Measurements from ENCODE around the gene GALNT10. TPM values are rescaled to one million over a fixed set of nuclear protein-coding genes. Genes with fewer than 3 reads are reported as not detected.

GALNT10 gene
- total and polyA plus RNA-seq, 2 of the 4 experiments (the other 2 are of a cell fraction), result 46.2 to 67.0 TPM

GRCh38 chr5:154421868-154422267, 231.3 kb downstream of the GALNT10 start:
- no peaks in the 10 kb centered on the region for H4K20me1 ChIP-seq (ENCODE audit: insufficient read depth, low read length)
- H3K4ac ChIP-seq (ENCODE audit: low read depth, low read length), result no peak overlapping the region
- no peak overlapping the region for H2AFZ ChIP-seq (replicated peaks; ENCODE audit: low read length, poor library complexity)
- ATAC-seq (ENCODE audit: low read depth) (peak; percentile 46; the same call in 1 of the 2 replicates), DNase-seq (peak; percentile 14)
- H3K9me1 ChIP-seq (ENCODE audit: insufficient read depth, low read length), result no peaks in the 10 kb centered on the region; the same call in 1 of the 2 replicates
- intact Hi-C loops (cut with micrococcal nuclease), result no loop called here
- H3K4me1 ChIP-seq (ENCODE audit: control insufficient read depth, insufficient read depth, low read length), result no peaks in the 10 kb centered on the region
- no peak overlapping the region for H3K18ac ChIP-seq (ENCODE audit: low read depth, low read length)
- H3K79me1 ChIP-seq (ENCODE audit: low read depth in 1 of 2, low read length in 2 of 2), result peaks cover 0 to 2% of the 10 kb centered on the region in 2 experiments; a peak in 1 of 4 replicates
- dilution Hi-C loops (cut with HindIII; ENCODE audit: low sequenced_read_pairs, unreplicated experiment), result no loop called here
- WGBS, 2 experiments (ENCODE audit: extremely low coverage in 2 of 2, insufficient read length in 1 of 2), result 56% methylated on average over 1 of the region's 1 CpG; no CpG with 5 or more reads in 1 of the 2 experiments
- no TSS peak for BruUV-seq (replicated peaks)
- no peak overlapping the region for H4K5ac ChIP-seq (ENCODE audit: low read depth, low read length)
- H2BK120ac ChIP-seq (ENCODE audit: low read depth, low read length), result no peak overlapping the region
- H2AK9ac ChIP-seq (replicated peaks; ENCODE audit: low read depth, low read length, poor library complexity), result no peak overlapping the region
- H3K4me2 ChIP-seq (ENCODE audit: low read depth, low read length), result no peak overlapping the region
- TF ChIP-seq SMC3 (IDR thresholded peaks at IDR 0.05; ENCODE audit: low read depth, low read length) (peak; percentile 17; the same call in 1 of the 2 replicates), MAFK (IDR thresholded peaks at IDR 0.05; ENCODE audit: low read depth, low read length) (no peak), RAD21 (IDR thresholded peaks at IDR 0.05; ENCODE audit: low read length) (peak; percentile 44), USF2 (IDR thresholded peaks at IDR 0.05; ENCODE audit: low read depth, low read length) (no peak), FOS (IDR thresholded peaks at IDR 0.05; ENCODE audit: low read depth, low read length) (no peak), CEBPB (IDR thresholded peaks at IDR 0.05; ENCODE audit: low read depth, low read length) (no peak), MXI1 (IDR thresholded peaks at IDR 0.05; ENCODE audit: borderline replicate concordance, low read depth, low read length) (no peak), CTCF (conservative IDR thresholded peaks at IDR 0.05; ENCODE audit: low read depth, low read length) (peak; percentile 41), BHLHE40 (IDR thresholded peaks at IDR 0.05; ENCODE audit: low read depth, low read length) (no peak), POLR2A (IDR thresholded peaks at IDR 0.05; ENCODE audit: low read depth, low read length) (no peak), CHD1 (IDR thresholded peaks at IDR 0.05; ENCODE audit: low read depth, low read length) (no peak), MAZ (IDR thresholded peaks at IDR 0.05; ENCODE audit: borderline replicate concordance, low read depth, low read length) (no peak), NFE2L2 (IDR thresholded peaks at IDR 0.05; ENCODE audit: low read depth, low read length) (no peak), RFX5 (IDR thresholded peaks at IDR 0.05; ENCODE audit: low read depth, low read length) (no peak), RCOR1 (IDR thresholded peaks at IDR 0.05; ENCODE audit: insufficient replicate concordance, low read length) (no peak)
- TF ChIP-seq, protein P1, sequence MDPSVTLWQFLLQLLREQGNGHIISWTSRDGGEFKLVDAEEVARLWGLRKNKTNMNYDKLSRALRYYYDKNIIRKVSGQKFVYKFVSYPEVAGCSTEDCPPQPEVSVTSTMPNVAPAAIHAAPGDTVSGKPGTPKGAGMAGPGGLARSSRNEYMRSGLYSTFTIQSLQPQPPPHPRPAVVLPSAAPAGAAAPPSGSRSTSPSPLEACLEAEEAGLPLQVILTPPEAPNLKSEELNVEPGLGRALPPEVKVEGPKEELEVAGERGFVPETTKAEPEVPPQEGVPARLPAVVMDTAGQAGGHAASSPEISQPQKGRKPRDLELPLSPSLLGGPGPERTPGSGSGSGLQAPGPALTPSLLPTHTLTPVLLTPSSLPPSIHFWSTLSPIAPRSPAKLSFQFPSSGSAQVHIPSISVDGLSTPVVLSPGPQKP (IDR thresholded peaks at IDR 0.05; ENCODE audit: borderline replicate concordance, low read depth, low read length), result no peak
- no peak overlapping the region for H2BK20ac ChIP-seq (ENCODE audit: low read depth, low read length)
- no peak overlapping the region for H3K14ac ChIP-seq (replicated peaks; ENCODE audit: low read depth, low read length)
- CTCF ChIA-PET, result interaction anchor here (0.6 to 1.0 kb wide), 4 partner anchors 10 to 212 kb away, joined by 3 to 5 read pairs (median 3); no protein-coding TSS in a partner anchor
- no peaks in the 10 kb centered on the region for H3K9me3 ChIP-seq (ENCODE audit: control insufficient read depth, insufficient read depth, low read length)
- H3K27ac ChIP-seq (ENCODE audit: insufficient read depth, low read length), result no peak overlapping the region
- H2AK5ac ChIP-seq (ENCODE audit: low read depth, low read length), result no peak overlapping the region
- no peak overlapping the region for H4K8ac ChIP-seq (ENCODE audit: low read depth in 2 of 2, low read length in 2 of 2)
- no peak overlapping the region for H3K9ac ChIP-seq (ENCODE audit: low read depth, low read length)
- no peak overlapping the region for H3K56ac ChIP-seq (ENCODE audit: extremely low read depth, insufficient read depth, low read length)
- H2BK5ac ChIP-seq (ENCODE audit: low read depth, low read length, poor library complexity, severe bottlenecking), result no peak overlapping the region
- H3K36me3 ChIP-seq (ENCODE audit: control insufficient read depth, insufficient read depth, low read length), result peaks cover 10% of the 10 kb centered on the region
- H3K23ac ChIP-seq (ENCODE audit: low read depth, low read length), result no peak overlapping the region
- in situ Hi-C loops (cut with MboI; ENCODE audit: low sequenced_read_pairs), result no loop called here
- H3K4me3 ChIP-seq (ENCODE audit: insufficient read depth, low read depth, low read length), result no peak overlapping the region
- no peaks in the 10 kb centered on the region for H3K27me3 ChIP-seq (ENCODE audit: control insufficient read depth, insufficient read depth, low read length)
- H2BK15ac ChIP-seq (ENCODE audit: low read depth, low read length), result no peak overlapping the region
- POLR2A ChIA-PET (ENCODE audit: unreplicated experiment), result no interaction called here
- H4K91ac ChIP-seq (ENCODE audit: insufficient read depth, low read depth, low read length), result no peak overlapping the region

All from IMR-90 (cell line).